OCI-LY7 (cell line): ENCODE measurements around the gene NFIX. TPM values are rescaled to one million over a fixed set of nuclear protein-coding genes. Genes with fewer than 3 reads are reported as not detected.

Experiments used
- BruUV-seq: library from RNA; stranded (reverse); fragments of 400-500 nt; replicated peaks from 2 replicates; lab custom pipeline; 2021; lab: Mats Ljungman, UMichigan
- CTCF ChIA-PET: fragments of 300-600 bp; sonication (Branson Sonifier 250); formaldehyde crosslinking; loops from one replicate; lab custom pipeline; 2022; ENCODE audit warnings: antibody characterized with exemption; ENCODE audit not compliant: unreplicated experiment; lab: Charles Lee
- POLR2A ChIA-PET: fragments of 300-600 bp; sonication (Branson Sonifier 250); formaldehyde crosslinking; loops from one replicate; lab custom pipeline; 2022; ENCODE audit warnings: antibody characterized with exemption; lab: Charles Lee
- DNase-seq: peaks from one replicate; pipeline ENCODE4 v3.0.0-alpha.2; 2015; ENCODE audit warnings: low spot score
- H2AFZ ChIP-seq: fragments of 200-600 bp; sonication (generic), shearing (Covaris generic); 2 replicates; pipeline ENCODE4 v1.6.1; 2014; ENCODE audit warnings: mild to moderate bottlenecking, antibody characterized with exemption, low read length, moderate library complexity
- H3K27ac ChIP-seq: fragments of 200-600 bp; sonication (generic); 2 replicates; pipeline ENCODE4 v1.5.1; 2014; ENCODE audit warnings: mixed run types, low read depth, mild to moderate bottlenecking, moderate library complexity, low read length, inconsistent platforms; ENCODE audit not compliant: poor library complexity, severe bottlenecking
- H3K36me3 ChIP-seq: fragments of 200-600 bp; sonication (generic); 2 replicates; pipeline ENCODE4 v1.6.1; 2014; ENCODE audit warnings: mild to moderate bottlenecking, antibody characterized with exemption, low read length, moderate library complexity, mixed read lengths; ENCODE audit not compliant: insufficient read depth
- H3K4me1 ChIP-seq: fragments of 200-600 bp; sonication (generic); 2 replicates; pipeline ENCODE4 v1.5.1; 2014; ENCODE audit warnings: mild to moderate bottlenecking, low read length; ENCODE audit not compliant: insufficient read depth, poor library complexity, severe bottlenecking
- H3K4me2 ChIP-seq: fragments of 200-600 bp; sonication (generic); 2 replicates; pipeline ENCODE4 v1.6.1; 2014; ENCODE audit warnings: mild to moderate bottlenecking, low read length
- H3K4me3 ChIP-seq: fragments of 200-600 bp; sonication (generic); 2 replicates; pipeline ENCODE4 v1.5.1; 2014; ENCODE audit warnings: mild to moderate bottlenecking, low read depth, low read length; ENCODE audit not compliant: poor library complexity, severe bottlenecking
- H3K79me2 ChIP-seq: fragments of 200-600 bp; sonication (generic); 2 replicates; pipeline ENCODE4 v1.6.1; 2016; ENCODE audit warnings: low read depth, mild to moderate bottlenecking, low read length, moderate library complexity, mixed read lengths; ENCODE audit not compliant: insufficient read depth
- H3K9me2 ChIP-seq: fragments of 200-600 bp; sonication (generic); 2 replicates; pipeline ENCODE4 v1.6.1; 2016; ENCODE audit warnings: mild to moderate bottlenecking, low read length, mixed read lengths; ENCODE audit not compliant: insufficient read depth
- H3K9me3 ChIP-seq: fragments of 200-600 bp; sonication (generic); 2 replicates; pipeline ENCODE4 v1.6.1; 2014; ENCODE audit warnings: mild to moderate bottlenecking, mixed run types, low read length, mixed read lengths
- H4K20me1 ChIP-seq: fragments of 200-600 bp; sonication (generic); 2 replicates; pipeline ENCODE4 v1.6.1; 2014; ENCODE audit warnings: mild to moderate bottlenecking, antibody characterized with exemption, low read length, moderate library complexity, mixed read lengths; ENCODE audit not compliant: insufficient read depth
- CTCF ChIP-seq: fragments of 200-600 bp; sonication (generic); conservative IDR thresholded peaks from 2 replicates; pipeline ENCODE4 v1.5.1; 2014; ENCODE audit warnings: mild to moderate bottlenecking, antibody characterized with exemption, low read length, moderate library complexity, mixed read lengths
- EZH2phosphoT487 ChIP-seq: fragments of 200-600 bp; sonication (generic); IDR thresholded peaks from 2 replicates; pipeline ENCODE4 v1.6.1; 2018; ENCODE audit warnings: low read depth, borderline replicate concordance, mild to moderate bottlenecking, mixed run types, antibody characterized with exemption, low read length, moderate library complexity, mixed read lengths
- intact Hi-C: fragments of 100-400 bp; cut with micrococcal nuclease; formaldehyde crosslinking; loops from one replicate; pipeline ENCODE4 v1.10.0; 2022; ENCODE audit not compliant: unreplicated experiment
- total RNA-seq, 2 experiments: library from RNA; depleted of rRNA in 1 of 2; stranded (reverse); fragments of >200 nt in 1 of 2; shearing (Covaris generic) in 1 of 2; gene quantifications; 2 replicates each; pipeline ENCODE4 v1.2.3, GENCODE V29; 2014 to 2022

Gene NFIX
- total RNA-seq, 2 experiments from 2014 or later: 0.16 to 0.72 TPM

DNA sequence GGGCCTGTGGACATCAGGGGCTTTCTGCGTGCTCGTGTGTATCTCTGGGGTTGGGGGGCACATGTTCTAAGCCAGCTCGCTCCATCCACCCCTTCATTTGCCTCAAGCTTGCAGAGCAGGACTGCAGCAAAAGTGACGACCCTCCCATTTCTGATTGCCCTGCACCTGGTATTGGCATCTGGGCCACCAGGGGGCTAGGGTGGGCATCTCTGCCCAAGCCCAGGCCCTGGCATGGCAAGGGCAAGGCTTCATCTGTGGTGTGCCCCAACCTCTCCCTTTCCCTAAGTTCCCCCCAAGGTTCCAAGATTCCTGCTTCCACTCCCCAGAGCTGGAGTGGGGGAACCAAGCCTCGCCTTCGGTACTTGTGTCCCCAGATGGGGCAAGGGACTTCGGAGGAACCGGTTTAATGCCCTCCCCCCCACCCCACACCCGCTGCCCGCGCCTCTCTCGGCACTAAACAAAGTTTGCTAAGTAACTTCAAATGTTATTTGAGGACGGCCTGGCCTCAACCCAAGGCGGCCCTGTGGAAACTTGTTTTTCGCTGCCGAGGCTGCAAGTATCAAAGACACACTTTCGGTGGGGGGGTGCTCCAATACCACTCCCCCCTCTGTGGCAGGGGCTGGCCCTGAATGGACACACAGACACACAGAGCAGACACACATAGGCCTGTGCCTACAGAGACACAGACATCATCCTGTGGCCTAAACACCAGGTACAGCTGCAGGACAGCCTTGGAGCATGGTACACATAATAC lies 12.2 kb downstream of the NFIX start:
- H3K79me2 ChIP-seq: no peaks in the 10 kb centered on the region
- H4K20me1 ChIP-seq: no peaks in the 10 kb centered on the region; the same call in 1 of the 2 replicates
- H3K4me1 ChIP-seq: no peaks in the 10 kb centered on the region
- H3K27ac ChIP-seq: no peak overlapping the region
- no peaks in the 10 kb centered on the region for H3K9me3 ChIP-seq
- no peaks in the 10 kb centered on the region for H3K36me3 ChIP-seq
- ChIA-PET CTCF (no interaction called here), POLR2A (no interaction called here)
- intact Hi-C loops: no loop called here
- DNase-seq: no peak
- no TSS peak for BruUV-seq
- H3K4me2 ChIP-seq: no peak overlapping the region
- H2AFZ ChIP-seq: no peak overlapping the region
- no peak overlapping the region for H3K4me3 ChIP-seq
- no peaks in the 10 kb centered on the region for H3K9me2 ChIP-seq
- TF ChIP-seq CTCF (no peak), EZH2phosphoT487 (no peak)

- ChIA-PET POLR2A (no interaction called here), CTCF (interaction anchor here (0.6 kb wide), 1 partner anchor 329 kb away, joined by 3 read pairs; no protein-coding TSS in a partner anchor)
- intact Hi-C loops: no loop called here
- no peaks in the 10 kb centered on the region for H3K9me2 ChIP-seq
- H3K27ac ChIP-seq: no peak overlapping the region
- no peak overlapping the region for H3K4me3 ChIP-seq
- H2AFZ ChIP-seq: no peak overlapping the region
- no peaks in the 10 kb centered on the region for H3K36me3 ChIP-seq
- no peaks in the 10 kb centered on the region for H3K9me3 ChIP-seq
- no peaks in the 10 kb centered on the region; the same call in 1 of the 2 replicates for H4K20me1 ChIP-seq
- no peaks in the 10 kb centered on the region for H3K79me2 ChIP-seq
- no TSS peak for BruUV-seq
- H3K4me1 ChIP-seq: no peaks in the 10 kb centered on the region
- no peak for TF ChIP-seq CTCF
- TF ChIP-seq EZH2phosphoT487: no peak
- no peak for DNase-seq
- no peak overlapping the region for H3K4me2 ChIP-seq
Measured at GRCh38 chr19:13008926-13009787, 13.9 kb downstream of the NFIX start.
